Measurements from ENCODE around the gene ZSCAN10. TPM values are rescaled to one million over a fixed set of nuclear protein-coding genes. Genes with fewer than 3 reads are reported as not detected.

The ZSCAN10 gene
- total RNA-seq, 1 experiment from 2014 or later: 0.76 TPM

DNA sequence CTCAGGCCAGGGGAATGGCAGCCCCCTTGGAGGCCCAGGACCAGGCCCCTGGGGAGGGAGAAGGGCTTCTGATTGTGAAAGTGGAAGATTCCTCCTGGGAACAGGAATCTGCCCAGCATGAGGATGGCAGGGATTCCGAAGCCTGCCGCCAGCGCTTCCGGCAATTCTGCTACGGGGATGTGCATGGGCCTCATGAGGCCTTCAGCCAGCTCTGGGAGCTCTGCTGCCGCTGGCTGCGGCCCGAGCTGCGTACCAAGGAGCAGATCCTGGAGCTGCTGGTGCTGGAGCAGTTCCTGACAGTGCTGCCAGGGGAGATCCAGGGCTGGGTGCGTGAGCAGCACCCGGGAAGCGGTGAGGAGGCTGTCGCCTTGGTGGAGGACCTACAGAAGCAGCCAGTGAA is 38.2 kb upstream of the ZSCAN10 start:
- ChIA-PET POLR2A (interaction anchor here (0.8 kb wide), 1 partner anchor 26 kb away, joined by 5 read pairs; no protein-coding TSS in a partner anchor), CTCF (interaction anchor here (1.0 to 1.2 kb wide), 2 partner anchors 8 to 12 kb away, joined by 3 read pairs; no protein-coding TSS in a partner anchor), RAD21 (ENCODE audit: low non-redundant PET in 1 of 2, low total read pairs in 2 of 2, uncharacterized antibody in 2 of 2, unreplicated experiment in 2 of 2) (no interaction called here)
- TF ChIP-seq SRF (IDR thresholded peaks at IDR 0.05; ENCODE audit: low read depth) (no peak), EGR1 (IDR thresholded peaks at IDR 0.05; ENCODE audit: low read depth) (no peak), POLR2A (IDR thresholded peaks at IDR 0.05; ENCODE audit: borderline replicate concordance, extremely low read depth, insufficient read depth, insufficient read length) (no peak), MAX (IDR thresholded peaks at IDR 0.05) (no peak), CBX3 (IDR thresholded peaks at IDR 0.05; ENCODE audit: low read depth) (no peak), EZH2 (IDR thresholded peaks at IDR 0.05) (no peak), ZFX (IDR thresholded peaks at IDR 0.05) (no peak), SP1 (IDR thresholded peaks at IDR 0.05; ENCODE audit: low read depth) (no peak), CEBPB (IDR thresholded peaks at IDR 0.05; ENCODE audit: low read depth) (no peak)
- TF ChIP-seq, protein P1, sequence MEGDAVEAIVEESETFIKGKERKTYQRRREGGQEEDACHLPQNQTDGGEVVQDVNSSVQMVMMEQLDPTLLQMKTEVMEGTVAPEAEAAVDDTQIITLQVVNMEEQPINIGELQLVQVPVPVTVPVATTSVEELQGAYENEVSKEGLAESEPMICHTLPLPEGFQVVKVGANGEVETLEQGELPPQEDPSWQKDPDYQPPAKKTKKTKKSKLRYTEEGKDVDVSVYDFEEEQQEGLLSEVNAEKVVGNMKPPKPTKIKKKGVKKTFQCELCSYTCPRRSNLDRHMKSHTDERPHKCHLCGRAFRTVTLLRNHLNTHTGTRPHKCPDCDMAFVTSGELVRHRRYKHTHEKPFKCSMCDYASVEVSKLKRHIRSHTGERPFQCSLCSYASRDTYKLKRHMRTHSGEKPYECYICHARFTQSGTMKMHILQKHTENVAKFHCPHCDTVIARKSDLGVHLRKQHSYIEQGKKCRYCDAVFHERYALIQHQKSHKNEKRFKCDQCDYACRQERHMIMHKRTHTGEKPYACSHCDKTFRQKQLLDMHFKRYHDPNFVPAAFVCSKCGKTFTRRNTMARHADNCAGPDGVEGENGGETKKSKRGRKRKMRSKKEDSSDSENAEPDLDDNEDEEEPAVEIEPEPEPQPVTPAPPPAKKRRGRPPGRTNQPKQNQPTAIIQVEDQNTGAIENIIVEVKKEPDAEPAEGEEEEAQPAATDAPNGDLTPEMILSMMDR (IDR thresholded peaks at IDR 0.05 in 2 of 3, conservative IDR thresholded peaks at IDR 0.05 in 1 of 3; ENCODE audit: borderline replicate concordance in 1 of 3, insufficient read depth in 1 of 3, low read depth in 2 of 3, low read length in 2 of 3): no peak
- DNase-seq (ENCODE audit: low read depth, low spot score) (no peak), ATAC-seq (no peak)
- no peak overlapping the region for H3K4me3 ChIP-seq (replicated peaks in 1 of 2; ENCODE audit: low read depth in 1 of 2, low read length in 2 of 2)
- no peaks in the 10 kb centered on the region for H3K9me3 ChIP-seq (ENCODE audit: control insufficient read depth in 1 of 2, insufficient read depth in 1 of 2, low read depth in 1 of 2, low read length in 2 of 2)
- H3K27me3 ChIP-seq (ENCODE audit: insufficient read depth, low read length): no peaks in the 10 kb centered on the region
- H3K9me2 ChIP-seq (ENCODE audit: insufficient read depth): no peaks in the 10 kb centered on the region
- intact Hi-C loops (cut with micrococcal nuclease): no loop called here
- H3K9ac ChIP-seq (ENCODE audit: low read length): no peak overlapping the region
- H4K20me1 ChIP-seq (ENCODE audit: insufficient read depth): no peaks in the 10 kb centered on the region
- peaks cover 0 to 3% of the 10 kb centered on the region in 2 experiments; a peak in 1 of 4 replicates for H3K36me3 ChIP-seq (ENCODE audit: control insufficient read depth in 1 of 2, insufficient read depth in 2 of 2, low read length in 2 of 2)
- H3K27ac ChIP-seq (ENCODE audit: low read depth, low read length): no peak overlapping the region
- H3K4me2 ChIP-seq (ENCODE audit: low read length): no peak overlapping the region
- H2AFZ ChIP-seq (ENCODE audit: low read depth, low read length, poor library complexity, severe bottlenecking): no peak overlapping the region
- BruUV-seq (replicated peaks): no TSS peak
- H3K79me2 ChIP-seq (ENCODE audit: insufficient read depth, low read length): peaks cover 34% of the 10 kb centered on the region
- H3K4me1 ChIP-seq (ENCODE audit: control insufficient read depth in 1 of 2, insufficient read depth in 2 of 2, low read length in 2 of 2): peaks cover 9% of the 10 kb centered on the region in 2 experiments

Data from HCT116 (cell line).